Effector CD4-positive, alpha-beta T cell (primary cell): ENCODE results near the gene LIX1.

ENCODE experiments used
- DNase-seq: peaks from one replicate; pipeline ENCODE4 v3.0.0-alpha.2; 2020

The LIX1 gene

GRCh38 chr5:97073420-97073819 is 69.0 kb downstream of the LIX1 start:
- no peak for DNase-seq

- DNase-seq: no peak
Observed at GRCh38 chr5:97072696-97073095, 69.7 kb downstream of the LIX1 start.

- DNase-seq: no peak
Observed at GRCh38 chr5:97071993-97072392, 70.4 kb downstream of the LIX1 start.

GRCh38 chr5:97071101-97071500 is 71.3 kb downstream of the LIX1 start:
- no peak for DNase-seq

- no peak for DNase-seq
Observed at GRCh38 chr5:97070234-97070633, 72.2 kb downstream of the LIX1 start.

- DNase-seq: no peak
Observed at GRCh38 chr5:97067296-97067850, 75.0 kb downstream of the LIX1 start.

GRCh38 chr5:97065475-97065874 is 76.9 kb downstream of the LIX1 start:
- DNase-seq: no peak

- DNase-seq: no peak
Observed at GRCh38 chr5:97063251-97063650, 79.2 kb downstream of the LIX1 start.

GRCh38 chr5:97062046-97062445 is 80.4 kb downstream of the LIX1 start:
- DNase-seq: no peak

- DNase-seq: no peak
Observed at GRCh38 chr5:97056263-97056662, 86.1 kb downstream of the LIX1 start.

GRCh38 chr5:97049175-97049574 is 93.2 kb downstream of the LIX1 start:
- no peak for DNase-seq

- no peak for DNase-seq
Observed at GRCh38 chr5:97047076-97047475, 95.3 kb downstream of the LIX1 start.

- DNase-seq: no peak
Observed at GRCh38 chr5:97046270-97046982, 96.0 kb downstream of the LIX1 start.

- no peak for DNase-seq
Observed at GRCh38 chr5:97044052-97044451, 98.4 kb downstream of the LIX1 start.

- DNase-seq: no peak
Observed at GRCh38 chr5:97043511-97043910, 98.9 kb downstream of the LIX1 start.

- DNase-seq: no peak
Observed at GRCh38 chr5:97042996-97043395, 99.4 kb downstream of the LIX1 start.
